ENCODE data around the gene MRPS15. TPM values are rescaled to one million over a fixed set of nuclear protein-coding genes. Genes with fewer than 3 reads are reported as not detected.

Gene MRPS15
- total RNA-seq, 1 experiment from 2014 or later = 98.7 TPM

DNA sequence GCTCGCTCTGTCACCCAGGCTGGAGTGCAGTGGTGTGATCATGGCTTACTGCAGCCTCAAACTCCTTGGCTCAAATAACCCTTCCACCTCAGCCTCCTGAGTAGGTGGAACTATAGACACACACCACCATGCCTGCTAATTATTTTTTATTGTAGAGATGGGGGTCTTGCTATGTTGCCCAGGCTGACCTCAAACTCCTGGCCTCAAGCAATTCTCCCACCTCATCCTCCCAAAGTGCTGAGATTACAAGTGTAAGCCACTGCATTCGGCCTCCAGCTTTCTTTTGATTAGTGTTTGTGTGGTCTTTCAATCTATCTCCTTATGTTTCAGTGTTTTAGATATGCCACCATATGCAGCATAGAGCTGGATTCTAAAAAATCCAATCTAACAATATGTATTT is 38.4 kb upstream of the MRPS15 start:
- H4K20me1 ChIP-seq (ENCODE audit: insufficient read depth) = no peaks in the 10 kb centered on the region
- no peaks in the 10 kb centered on the region for H3K9me2 ChIP-seq (ENCODE audit: insufficient read depth)
- ChIA-PET RAD21 (ENCODE audit: low non-redundant PET in 1 of 2, low total read pairs in 2 of 2, uncharacterized antibody in 2 of 2, unreplicated experiment in 2 of 2) (no interaction called here), POLR2A (no interaction called here), CTCF (interaction anchor here (2.2 kb wide), 1 partner anchor 13 kb away, joined by 8 read pairs; no protein-coding TSS in a partner anchor)
- no peak overlapping the region for H2AFZ ChIP-seq (ENCODE audit: low read depth, low read length, poor library complexity, severe bottlenecking)
- H3K27me3 ChIP-seq (ENCODE audit: insufficient read depth, low read length) = peaks cover 19% of the 10 kb centered on the region
- H3K4me3 ChIP-seq (replicated peaks in 1 of 2; ENCODE audit: low read depth in 1 of 2, low read length in 2 of 2) = no peak overlapping the region
- H3K27ac ChIP-seq (ENCODE audit: low read depth, low read length) = no peak overlapping the region
- ATAC-seq = no peak
- no peak for DNase-seq (ENCODE audit: low read depth, low spot score)
- no TSS peak for BruUV-seq (replicated peaks)
- no peaks in the 10 kb centered on the region for H3K79me2 ChIP-seq (ENCODE audit: insufficient read depth, low read length)
- no peaks in the 10 kb centered on the region for H3K36me3 ChIP-seq (ENCODE audit: control insufficient read depth in 1 of 2, insufficient read depth in 2 of 2, low read length in 2 of 2)
- no peak overlapping the region for H3K9ac ChIP-seq (ENCODE audit: low read length)
- TF ChIP-seq EZH2phosphoT487 (IDR thresholded peaks at IDR 0.05; ENCODE audit: borderline replicate concordance) (no peak), CEBPB (IDR thresholded peaks at IDR 0.05; ENCODE audit: low read depth) (no peak), CBX3 (IDR thresholded peaks at IDR 0.05; ENCODE audit: low read depth) (no peak), POLR2AphosphoS5 (IDR thresholded peaks at IDR 0.05; ENCODE audit: low read depth, low read length) (no peak), ZNF274 (IDR thresholded peaks at IDR 0.05; ENCODE audit: low read depth, low read length) (no peak), ZFX (IDR thresholded peaks at IDR 0.05) (no peak), RAD21 (IDR thresholded peaks at IDR 0.05; ENCODE audit: low read depth) (no peak), SRF (IDR thresholded peaks at IDR 0.05; ENCODE audit: low read depth) (no peak), FOSL1 (IDR thresholded peaks at IDR 0.05; ENCODE audit: low read depth) (no peak), TCF7L2 (IDR thresholded peaks at IDR 0.05; ENCODE audit: borderline replicate concordance, extremely low read depth, insufficient read depth, insufficient read length) (no peak), YY1 (IDR thresholded peaks at IDR 0.05; ENCODE audit: extremely low read depth, insufficient replicate concordance, low read depth, low read length) (no peak), POLR2A (IDR thresholded peaks at IDR 0.05; ENCODE audit: borderline replicate concordance, extremely low read depth, insufficient read depth, insufficient read length) (no peak), EZH2 (IDR thresholded peaks at IDR 0.05) (no peak)
- TF ChIP-seq, protein P1, sequence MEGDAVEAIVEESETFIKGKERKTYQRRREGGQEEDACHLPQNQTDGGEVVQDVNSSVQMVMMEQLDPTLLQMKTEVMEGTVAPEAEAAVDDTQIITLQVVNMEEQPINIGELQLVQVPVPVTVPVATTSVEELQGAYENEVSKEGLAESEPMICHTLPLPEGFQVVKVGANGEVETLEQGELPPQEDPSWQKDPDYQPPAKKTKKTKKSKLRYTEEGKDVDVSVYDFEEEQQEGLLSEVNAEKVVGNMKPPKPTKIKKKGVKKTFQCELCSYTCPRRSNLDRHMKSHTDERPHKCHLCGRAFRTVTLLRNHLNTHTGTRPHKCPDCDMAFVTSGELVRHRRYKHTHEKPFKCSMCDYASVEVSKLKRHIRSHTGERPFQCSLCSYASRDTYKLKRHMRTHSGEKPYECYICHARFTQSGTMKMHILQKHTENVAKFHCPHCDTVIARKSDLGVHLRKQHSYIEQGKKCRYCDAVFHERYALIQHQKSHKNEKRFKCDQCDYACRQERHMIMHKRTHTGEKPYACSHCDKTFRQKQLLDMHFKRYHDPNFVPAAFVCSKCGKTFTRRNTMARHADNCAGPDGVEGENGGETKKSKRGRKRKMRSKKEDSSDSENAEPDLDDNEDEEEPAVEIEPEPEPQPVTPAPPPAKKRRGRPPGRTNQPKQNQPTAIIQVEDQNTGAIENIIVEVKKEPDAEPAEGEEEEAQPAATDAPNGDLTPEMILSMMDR (IDR thresholded peaks at IDR 0.05 in 2 of 3, conservative IDR thresholded peaks at IDR 0.05 in 1 of 3; ENCODE audit: borderline replicate concordance in 1 of 3, insufficient read depth in 1 of 3, low read depth in 2 of 3, low read length in 2 of 3) = no peak
- TF ChIP-seq, protein P2, sequence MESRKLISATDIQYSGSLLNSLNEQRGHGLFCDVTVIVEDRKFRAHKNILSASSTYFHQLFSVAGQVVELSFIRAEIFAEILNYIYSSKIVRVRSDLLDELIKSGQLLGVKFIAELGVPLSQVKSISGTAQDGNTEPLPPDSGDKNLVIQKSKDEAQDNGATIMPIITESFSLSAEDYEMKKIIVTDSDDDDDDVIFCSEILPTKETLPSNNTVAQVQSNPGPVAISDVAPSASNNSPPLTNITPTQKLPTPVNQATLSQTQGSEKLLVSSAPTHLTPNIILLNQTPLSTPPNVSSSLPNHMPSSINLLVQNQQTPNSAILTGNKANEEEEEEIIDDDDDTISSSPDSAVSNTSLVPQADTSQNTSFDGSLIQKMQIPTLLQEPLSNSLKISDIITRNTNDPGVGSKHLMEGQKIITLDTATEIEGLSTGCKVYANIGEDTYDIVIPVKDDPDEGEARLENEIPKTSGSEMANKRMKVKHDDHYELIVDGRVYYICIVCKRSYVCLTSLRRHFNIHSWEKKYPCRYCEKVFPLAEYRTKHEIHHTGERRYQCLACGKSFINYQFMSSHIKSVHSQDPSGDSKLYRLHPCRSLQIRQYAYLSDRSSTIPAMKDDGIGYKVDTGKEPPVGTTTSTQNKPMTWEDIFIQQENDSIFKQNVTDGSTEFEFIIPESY (IDR thresholded peaks at IDR 0.05; ENCODE audit: extremely low read depth, insufficient replicate concordance, low read length) = no peak
- TF ChIP-seq, protein P3, sequence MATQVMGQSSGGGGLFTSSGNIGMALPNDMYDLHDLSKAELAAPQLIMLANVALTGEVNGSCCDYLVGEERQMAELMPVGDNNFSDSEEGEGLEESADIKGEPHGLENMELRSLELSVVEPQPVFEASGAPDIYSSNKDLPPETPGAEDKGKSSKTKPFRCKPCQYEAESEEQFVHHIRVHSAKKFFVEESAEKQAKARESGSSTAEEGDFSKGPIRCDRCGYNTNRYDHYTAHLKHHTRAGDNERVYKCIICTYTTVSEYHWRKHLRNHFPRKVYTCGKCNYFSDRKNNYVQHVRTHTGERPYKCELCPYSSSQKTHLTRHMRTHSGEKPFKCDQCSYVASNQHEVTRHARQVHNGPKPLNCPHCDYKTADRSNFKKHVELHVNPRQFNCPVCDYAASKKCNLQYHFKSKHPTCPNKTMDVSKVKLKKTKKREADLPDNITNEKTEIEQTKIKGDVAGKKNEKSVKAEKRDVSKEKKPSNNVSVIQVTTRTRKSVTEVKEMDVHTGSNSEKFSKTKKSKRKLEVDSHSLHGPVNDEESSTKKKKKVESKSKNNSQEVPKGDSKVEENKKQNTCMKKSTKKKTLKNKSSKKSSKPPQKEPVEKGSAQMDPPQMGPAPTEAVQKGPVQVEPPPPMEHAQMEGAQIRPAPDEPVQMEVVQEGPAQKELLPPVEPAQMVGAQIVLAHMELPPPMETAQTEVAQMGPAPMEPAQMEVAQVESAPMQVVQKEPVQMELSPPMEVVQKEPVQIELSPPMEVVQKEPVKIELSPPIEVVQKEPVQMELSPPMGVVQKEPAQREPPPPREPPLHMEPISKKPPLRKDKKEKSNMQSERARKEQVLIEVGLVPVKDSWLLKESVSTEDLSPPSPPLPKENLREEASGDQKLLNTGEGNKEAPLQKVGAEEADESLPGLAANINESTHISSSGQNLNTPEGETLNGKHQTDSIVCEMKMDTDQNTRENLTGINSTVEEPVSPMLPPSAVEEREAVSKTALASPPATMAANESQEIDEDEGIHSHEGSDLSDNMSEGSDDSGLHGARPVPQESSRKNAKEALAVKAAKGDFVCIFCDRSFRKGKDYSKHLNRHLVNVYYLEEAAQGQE (IDR thresholded peaks at IDR 0.05; ENCODE audit: low read depth) = no peak
- TF ChIP-seq, protein P4, sequence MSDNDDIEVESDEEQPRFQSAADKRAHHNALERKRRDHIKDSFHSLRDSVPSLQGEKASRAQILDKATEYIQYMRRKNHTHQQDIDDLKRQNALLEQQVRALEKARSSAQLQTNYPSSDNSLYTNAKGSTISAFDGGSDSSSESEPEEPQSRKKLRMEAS (IDR thresholded peaks at IDR 0.05) = no peak
- no peak overlapping the region for H3K4me2 ChIP-seq (ENCODE audit: low read length)
- H3K9me3 ChIP-seq (ENCODE audit: control insufficient read depth in 1 of 2, insufficient read depth in 1 of 2, low read depth in 1 of 2, low read length in 2 of 2) = no peaks in the 10 kb centered on the region
- intact Hi-C loops (cut with micrococcal nuclease) = no loop called here
- no peaks in the 10 kb centered on the region for H3K4me1 ChIP-seq (ENCODE audit: control insufficient read depth in 1 of 2, insufficient read depth in 2 of 2, low read length in 2 of 2)

All from HCT116 (cell line).